Common myeloid progenitor, CD34-positive (primary cell): ENCODE results near the gene UPF2.

Experiments
- CTCF ChIA-PET: fragments of 350-600 bp; sonication (Branson Sonifier 250); formaldehyde crosslinking; loops from one replicate; lab custom pipeline; 2021; ENCODE audit warnings: antibody characterized with exemption; lab: Charles Lee
- POLR2A ChIA-PET: fragments of 350-600 bp; sonication (Branson Sonifier 250); formaldehyde crosslinking; loops from one replicate; lab custom pipeline; 2021; ENCODE audit warnings: antibody characterized with exemption; lab: Charles Lee
- DNase-seq, 3 donors: peaks; one replicate each; pipeline versions ENCODE4 v3.0.0 to v3.0.0-alpha.2; 2013
- H3K27ac ChIP-seq, 2 experiments: 1 replicate in 1 of 2; 2 replicates in 1 of 2; pipeline ENCODE4 v1.7.0; 2013; ENCODE audit warnings: inconsistent platforms in 2 of 2, low read length in 2 of 2, mild to moderate bottlenecking in 2 of 2, low read depth in 1 of 2, moderate library complexity in 1 of 2; ENCODE audit not compliant: severe bottlenecking in 2 of 2, insufficient read depth in 1 of 2, poor library complexity in 1 of 2
- H3K27me3 ChIP-seq, 5 experiments: replicated peaks in 2 of 5; 1 replicate in 3 of 5; 2 replicates in 2 of 5; pipeline versions ENCODE4 v1.6.1 to v1.7.0; 2013; ENCODE audit warnings: low read length in 4 of 5, mild to moderate bottlenecking in 2 of 5, moderate library complexity in 2 of 5, inconsistent platforms in 1 of 5; ENCODE audit not compliant: insufficient read depth in 5 of 5, control insufficient read depth in 4 of 5
- H3K36me3 ChIP-seq, 4 experiments: 1 replicate in 2 of 4; 2 replicates in 2 of 4; pipeline versions ENCODE4 v1.6.1 to v1.7.0; 2013; ENCODE audit warnings: low read length in 3 of 4, control low read depth in 1 of 4, mild to moderate bottlenecking in 1 of 4; ENCODE audit not compliant: control insufficient read depth in 4 of 4, insufficient read depth in 4 of 4
- H3K4me1 ChIP-seq, 4 experiments: 1 replicate in 3 of 4; 2 replicates in 1 of 4; pipeline versions ENCODE4 v1.6.1 to v1.7.1; 2013; ENCODE audit warnings: low read length in 3 of 4, mild to moderate bottlenecking in 3 of 4, control low read depth in 1 of 4, inconsistent platforms in 1 of 4, moderate library complexity in 1 of 4; ENCODE audit not compliant: control insufficient read depth in 4 of 4, insufficient read depth in 4 of 4; ENCODE audit errors: control extremely low read depth in 1 of 4
- H3K4me3 ChIP-seq, 7 experiments: 1 replicate in 4 of 7; 2 replicates in 3 of 7; pipeline versions ENCODE4 v1.5.1 to v1.7.0; 2013; ENCODE audit warnings: mild to moderate bottlenecking in 7 of 7, low read length in 6 of 7, moderate library complexity in 6 of 7, inconsistent platforms in 2 of 7, low read depth in 2 of 7, control low read depth in 1 of 7; ENCODE audit not compliant: insufficient read depth in 4 of 7, control insufficient read depth in 1 of 7; ENCODE audit errors: extremely low read depth in 1 of 7
- H3K9me3 ChIP-seq, 5 experiments: 1 replicate in 4 of 5; 2 replicates in 1 of 5; pipeline versions ENCODE4 v1.6.1 to v1.7.1; 2013; ENCODE audit warnings: low read length in 4 of 5, mild to moderate bottlenecking in 2 of 5, inconsistent platforms in 1 of 5, low read depth in 1 of 5, moderate library complexity in 1 of 5; ENCODE audit not compliant: control insufficient read depth in 4 of 5, insufficient read depth in 2 of 5; ENCODE audit errors: control extremely low read depth in 1 of 5
- WGBS: methylation state at CpG from one replicate; pipeline ENCODE4 v1.1.5; 2013; ENCODE audit not compliant: insufficient coverage; 5-methylcytosine and 5-hydroxymethylcytosine counted together

UPF2 gene

GRCh38 chr10:11933577-11934223, 108.9 kb downstream of the UPF2 start:
- no peak overlapping the region for H3K4me3 ChIP-seq
- no peak overlapping the region for H3K27ac ChIP-seq
- no peaks in the 10 kb centered on the region for H3K9me3 ChIP-seq
- ChIA-PET POLR2A (no interaction called here), CTCF (interaction anchor here (0.6 kb wide), 1 partner anchor 167 kb away, joined by 3 read pairs; no protein-coding TSS in a partner anchor)
- DNase-seq = no peak
- H3K4me1 ChIP-seq = no peaks in the 10 kb centered on the region
- H3K27me3 ChIP-seq = no peaks in the 10 kb centered on the region
- WGBS = 100% methylated on average over 1 of the region's 3 CpGs
- H3K36me3 ChIP-seq = peaks cover 11 to 71% (median 51%) of the 10 kb centered on the region in 4 experiments

DNA sequence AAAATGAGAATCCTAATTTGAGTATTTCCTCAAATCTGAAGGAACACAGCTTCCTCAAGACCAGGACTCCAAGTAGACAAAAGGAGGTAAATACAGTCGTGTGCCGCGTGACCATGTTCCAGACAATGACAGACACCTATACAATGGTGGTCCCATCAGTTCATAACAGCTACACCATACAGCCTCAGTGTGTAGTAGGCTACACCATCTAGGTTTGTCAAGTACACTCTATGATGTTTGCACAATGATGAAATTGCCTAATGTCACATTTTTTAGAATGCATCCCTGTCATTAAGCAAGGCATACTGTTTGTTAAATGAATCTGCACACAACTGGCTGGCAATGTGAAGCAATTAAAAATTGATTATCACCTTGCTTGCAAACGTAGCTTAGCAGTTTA, 111.6 kb downstream of the UPF2 start:
- POLR2A ChIA-PET = interaction anchor here (0.5 kb wide), 1 partner anchor 117 kb away, joined by 3 read pairs; no protein-coding TSS in a partner anchor
- 100% methylated on average over 3 of the region's 4 CpGs for whole genome bisulfite sequencing
- DNase-seq = no peak
- H3K4me3 ChIP-seq = no peak overlapping the region
- H3K27ac ChIP-seq = no peak overlapping the region
- H3K9me3 ChIP-seq = no peaks in the 10 kb centered on the region
- peaks cover 18 to 82% (median 56%) of the 10 kb centered on the region in 4 experiments for H3K36me3 ChIP-seq
- H3K4me1 ChIP-seq = no peaks in the 10 kb centered on the region
- CTCF ChIA-PET = interaction anchor here (1.4 kb wide), 1 partner anchor 13 kb away, joined by 5 read pairs; no protein-coding TSS in a partner anchor
- H3K27me3 ChIP-seq = no peaks in the 10 kb centered on the region

- WGBS = 100% methylated on average over 7 of the region's 8 CpGs
- H3K4me3 ChIP-seq = no peak overlapping the region
- H3K27me3 ChIP-seq = no peaks in the 10 kb centered on the region
- CTCF ChIA-PET = interaction anchor here (0.7 to 1.4 kb wide), 2 partner anchors 12 to 48 kb away, joined by 3 to 5 read pairs; no protein-coding TSS in a partner anchor
- no peaks in the 10 kb centered on the region for H3K9me3 ChIP-seq
- H3K36me3 ChIP-seq = peaks cover 22 to 83% (median 57%) of the 10 kb centered on the region in 4 experiments
- H3K4me1 ChIP-seq = no peaks in the 10 kb centered on the region
- DNase-seq = no peak
- no peak overlapping the region for H3K27ac ChIP-seq
- POLR2A ChIA-PET = interaction anchor here (0.5 kb wide), 1 partner anchor 117 kb away, joined by 3 read pairs; no protein-coding TSS in a partner anchor
Measured at GRCh38 chr10:11930312-11930978, 112.2 kb downstream of the UPF2 start.

- Histone ChIP-seq H3K27me3 (no peaks in the 10 kb centered on the region), H3K4me1 (peaks cover 0 to 4% (median 2%) of the 10 kb centered on the region in 4 experiments), H3K4me3 (no peak overlapping the region), H3K27ac (no peak overlapping the region), H3K36me3 (peaks cover 22 to 77% (median 48%) of the 10 kb centered on the region in 4 experiments), H3K9me3 (no peaks in the 10 kb centered on the region)
- ChIA-PET CTCF (no interaction called here), POLR2A (no interaction called here)
- no peak for DNase-seq
- 100% methylated on average over 2 of the region's 3 CpGs for WGBS
Measured at GRCh38 chr10:11927746-11928145, 114.9 kb downstream of the UPF2 start.

DNA sequence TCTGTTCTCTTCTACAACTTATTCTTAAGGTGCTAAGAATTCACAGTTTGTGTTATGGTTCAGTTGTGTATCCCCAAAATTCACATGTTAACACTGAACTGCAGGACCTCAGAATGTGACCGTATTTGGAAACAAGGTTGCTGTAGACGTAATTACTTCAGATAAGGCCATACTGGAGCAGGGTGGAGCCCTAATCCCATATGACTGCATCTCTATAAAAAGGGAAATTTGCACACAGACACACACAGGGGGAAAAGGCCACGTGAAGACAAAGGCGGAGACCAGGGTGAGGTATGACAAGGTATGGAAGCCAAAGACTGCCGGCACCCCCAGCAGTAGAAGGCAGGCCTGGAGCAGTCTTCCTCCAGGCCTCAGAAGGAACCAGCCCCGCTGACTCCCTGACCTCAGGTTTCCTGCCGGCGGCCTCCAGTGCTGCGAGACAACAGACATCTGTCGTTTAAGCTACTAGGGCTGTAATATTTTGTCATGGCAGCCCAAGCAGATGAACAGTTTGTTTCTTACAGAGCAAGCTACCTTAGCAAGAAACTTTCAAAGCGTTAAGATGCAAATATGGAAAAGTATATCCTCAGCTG, 120.7 kb downstream of the UPF2 start:
- Histone ChIP-seq H3K4me3 (no peak overlapping the region), H3K4me1 (peaks cover 4 to 17% (median 12%) of the 10 kb centered on the region in 4 experiments), H3K27ac (peak overlapping the region in 1 of 2 experiments; percentile 51), H3K27me3 (no peaks in the 10 kb centered on the region), H3K36me3 (peaks cover 21 to 51% (median 39%) of the 10 kb centered on the region in 4 experiments), H3K9me3 (no peaks in the 10 kb centered on the region)
- POLR2A ChIA-PET = interaction anchor here (1.0 kb wide), 1 partner anchor 39 kb away, joined by 3 read pairs; no protein-coding TSS in a partner anchor
- CTCF ChIA-PET = interaction anchor here (0.6 to 1.5 kb wide), 4 partner anchors 30 to 130 kb away, joined by 3 read pairs; no protein-coding TSS in a partner anchor
- 12% methylated on average over 8 of the region's 11 CpGs for WGBS
- DNase-seq = peak; percentile 25 to 80 (median 73)

DNA sequence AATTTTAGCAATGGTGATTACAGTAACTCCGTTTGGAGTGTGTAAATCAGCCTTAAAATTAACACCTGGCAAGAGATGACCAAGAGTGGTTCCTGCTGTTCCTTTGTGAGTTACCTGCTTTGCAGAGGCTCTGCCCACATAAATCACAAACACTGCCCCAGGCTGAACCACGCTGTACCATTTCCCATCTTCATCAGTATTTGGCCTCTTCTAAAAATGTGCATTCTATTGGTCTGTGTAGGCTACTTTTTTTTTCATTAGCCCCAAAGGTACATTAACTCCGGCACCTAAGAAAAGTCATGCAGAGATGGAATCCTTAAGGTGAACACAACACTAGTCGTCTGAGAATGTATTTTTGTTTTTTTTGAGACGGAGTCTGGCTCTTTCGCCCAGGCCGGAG, 123.3 kb downstream of the UPF2 start:
- Histone ChIP-seq H3K4me1 (peaks cover 4 to 17% (median 12%) of the 10 kb centered on the region in 4 experiments), H3K27ac (no peak overlapping the region), H3K9me3 (no peaks in the 10 kb centered on the region), H3K27me3 (no peaks in the 10 kb centered on the region), H3K36me3 (peaks cover 11 to 31% (median 21%) of the 10 kb centered on the region in 4 experiments), H3K4me3 (no peak overlapping the region)
- POLR2A ChIA-PET = no interaction called here
- DNase-seq = no peak
- 94% methylated on average over 6 of the region's 7 CpGs for WGBS
- CTCF ChIA-PET = no interaction called here
